ENCODE results near the gene CBY1. TPM values are rescaled to one million over a fixed set of nuclear protein-coding genes. Genes with fewer than 3 reads are reported as not detected.
"Not testable (repeated sequence)": the region's sequence is repeated elsewhere in the genome, so short reads cannot be mapped to it uniquely, and the experiment has no call there.

Gene CBY1
- total and polyA plus RNA-seq, 10 donors, result 20.2 to 37.2 (median 25.1) TPM

GRCh38 chr22:38638728-38639127 lies 17.7 kb upstream of the CBY1 start:
- Histone ChIP-seq H3K4me1 (no peaks in the 10 kb centered on the region), H3K27me3 (replicated peaks in 1 of 7) (no peaks in the 10 kb centered on the region), H3K27ac (no peak overlapping the region), H3K4me3 (no peak overlapping the region), H3K36me3 (no peaks in the 10 kb centered on the region), H3K9me3 (no peaks in the 10 kb centered on the region)
- WGBS, 5 donors, result 63 to 83% (median 80%) methylated on average over 3 of the region's 3 CpGs
- DNase-seq, result no peak
- TF ChIP-seq POLR2AphosphoS5 (IDR thresholded peaks at IDR 0.05), result no peak
- no peak for TF ChIP-seq POLR2A (IDR thresholded peaks at IDR 0.05)
- TF ChIP-seq CTCF (IDR thresholded peaks at IDR 0.05 in 8 of 11, conservative IDR thresholded peaks at IDR 0.05 in 3 of 11), result no peak
- intact Hi-C loops (cut with DNase I; ENCODE audit: low total_unique reads), result no loop called here

- H3K27ac ChIP-seq, result no peak overlapping the region
- no peaks in the 10 kb centered on the region for H3K9me3 ChIP-seq
- no peak for DNase-seq
- H3K4me3 ChIP-seq, result no peak overlapping the region
- intact Hi-C loops (cut with DNase I; ENCODE audit: low total_unique reads), result no loop called here
- no peaks in the 10 kb centered on the region for H3K27me3 ChIP-seq (replicated peaks in 1 of 7)
- WGBS, 5 donors, result 91 to 96% (median 94%) methylated on average over 13 of the region's 13 CpGs
- H3K36me3 ChIP-seq, result no peaks in the 10 kb centered on the region
- TF ChIP-seq POLR2A (IDR thresholded peaks at IDR 0.05) (no peak), POLR2AphosphoS5 (IDR thresholded peaks at IDR 0.05) (no peak), CTCF (IDR thresholded peaks at IDR 0.05 in 8 of 11, conservative IDR thresholded peaks at IDR 0.05 in 3 of 11) (no peak)
- no peaks in the 10 kb centered on the region for H3K4me1 ChIP-seq
Observed at GRCh38 chr22:38641476-38642040, 14.9 kb upstream of the CBY1 start.

- H3K4me3 ChIP-seq; H3K4me1 ChIP-seq; DNase-seq; H3K27ac ChIP-seq; H3K27me3 ChIP-seq (replicated peaks in 1 of 7); H3K36me3 ChIP-seq; intact Hi-C loops (cut with DNase I; ENCODE audit: low total_unique reads); H3K9me3 ChIP-seq: not testable (repeated sequence)
- WGBS, 5 donors, result 90 to 93% (median 91%) methylated on average over 4 to 5 of the region's 5 CpGs
Observed at GRCh38 chr22:38644245-38644644, 12.2 kb upstream of the CBY1 start.

GRCh38 chr22:38645430-38645829 lies 11.0 kb upstream of the CBY1 start:
- intact Hi-C loops (cut with DNase I; ENCODE audit: low total_unique reads), result no loop called here
- Histone ChIP-seq H3K27ac (no peak overlapping the region), H3K4me3 (no peak overlapping the region), H3K27me3 (replicated peaks in 1 of 7) (no peaks in the 10 kb centered on the region), H3K36me3 (no peaks in the 10 kb centered on the region), H3K9me3 (no peaks in the 10 kb centered on the region), H3K4me1 (no peaks in the 10 kb centered on the region)
- no peak for DNase-seq
- 87 to 93% (median 88%) methylated on average over 6 of the region's 6 CpGs for WGBS, 5 donors
- TF ChIP-seq POLR2AphosphoS5 (IDR thresholded peaks at IDR 0.05), result no peak
- no peak for TF ChIP-seq POLR2A (IDR thresholded peaks at IDR 0.05)
- no peak for TF ChIP-seq CTCF (IDR thresholded peaks at IDR 0.05 in 8 of 11, conservative IDR thresholded peaks at IDR 0.05 in 3 of 11)
